Measurements from ENCODE around the gene ARHGEF9. TPM values are rescaled to one million over a fixed set of nuclear protein-coding genes. Genes with fewer than 3 reads are reported as not detected.

The ARHGEF9 gene
- polyA plus RNA-seq, 2 of the 4 experiments (the other 2 are of a cell fraction): 6.8 to 15.4 TPM

DNA sequence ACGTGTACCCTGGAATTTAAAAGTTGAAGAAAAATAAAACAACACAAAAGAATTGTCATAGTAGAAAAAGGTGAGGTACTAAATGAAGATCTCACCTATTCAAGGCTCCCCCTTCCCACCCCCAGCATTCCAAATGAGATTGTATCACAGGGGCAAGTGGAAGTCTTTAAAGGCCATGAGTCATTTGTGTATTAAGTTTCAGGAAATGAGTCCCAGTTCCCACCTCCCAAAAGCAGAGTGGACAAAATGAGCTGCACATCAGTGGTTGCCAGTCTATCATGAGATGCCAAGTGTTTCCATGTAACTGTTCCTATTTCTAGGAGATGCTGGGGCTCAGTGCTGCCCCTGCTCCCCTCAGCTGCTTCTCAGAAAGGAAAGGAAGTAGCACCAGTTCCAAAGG, 20.1 kb downstream of the ARHGEF9 start (continued):
- TF ChIP-seq CBX2 (IDR thresholded peaks at IDR 0.05; ENCODE audit: borderline replicate concordance, low read depth): no peak
- no peak for TF ChIP-seq RAD21 (conservative IDR thresholded peaks at IDR 0.05 in 1 of 2, IDR thresholded peaks at IDR 0.05 in 1 of 2)

DNA sequence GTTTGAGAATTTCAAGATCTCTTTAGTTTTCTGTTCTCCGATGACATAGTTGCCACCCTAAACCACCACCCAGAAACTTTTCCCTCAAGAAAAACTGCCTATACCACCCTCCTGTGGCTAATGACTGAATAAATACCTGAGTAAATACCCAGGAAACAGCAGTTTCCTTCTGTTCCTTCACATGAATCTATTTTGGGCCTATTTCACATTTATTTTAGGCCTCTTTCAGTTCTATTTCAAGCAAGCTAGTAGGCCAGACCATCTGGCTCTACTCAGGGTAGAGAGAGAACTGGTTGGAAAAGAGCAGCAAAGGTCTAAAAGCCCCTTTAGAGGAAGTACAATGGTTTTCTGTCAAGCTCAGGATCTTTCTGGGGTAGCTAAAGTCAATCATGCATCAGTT, 23.4 kb downstream of the ARHGEF9 start:
- Histone ChIP-seq H3K4me2 (no peak overlapping the region), H3K9me3 (no peaks in the 10 kb centered on the region), H3K4me3 (no peak overlapping the region), H3K4me1 (no peaks in the 10 kb centered on the region), H3K27ac (no peak overlapping the region)
- WGBS (ENCODE audit: missing lambda C conversion rate): 92% methylated on average over 1 of the region's 1 CpG
- no peak for DNase-seq (ENCODE audit: low read depth in 1 of 2, low spot score in 1 of 2)
- CTCF ChIA-PET: interaction anchor here (0.6 to 0.8 kb wide), 2 partner anchors 75 kb away, joined by 3 read pairs; no protein-coding TSS in a partner anchor
- POLR2A ChIA-PET: no interaction called here
- TF ChIP-seq, protein P1, sequence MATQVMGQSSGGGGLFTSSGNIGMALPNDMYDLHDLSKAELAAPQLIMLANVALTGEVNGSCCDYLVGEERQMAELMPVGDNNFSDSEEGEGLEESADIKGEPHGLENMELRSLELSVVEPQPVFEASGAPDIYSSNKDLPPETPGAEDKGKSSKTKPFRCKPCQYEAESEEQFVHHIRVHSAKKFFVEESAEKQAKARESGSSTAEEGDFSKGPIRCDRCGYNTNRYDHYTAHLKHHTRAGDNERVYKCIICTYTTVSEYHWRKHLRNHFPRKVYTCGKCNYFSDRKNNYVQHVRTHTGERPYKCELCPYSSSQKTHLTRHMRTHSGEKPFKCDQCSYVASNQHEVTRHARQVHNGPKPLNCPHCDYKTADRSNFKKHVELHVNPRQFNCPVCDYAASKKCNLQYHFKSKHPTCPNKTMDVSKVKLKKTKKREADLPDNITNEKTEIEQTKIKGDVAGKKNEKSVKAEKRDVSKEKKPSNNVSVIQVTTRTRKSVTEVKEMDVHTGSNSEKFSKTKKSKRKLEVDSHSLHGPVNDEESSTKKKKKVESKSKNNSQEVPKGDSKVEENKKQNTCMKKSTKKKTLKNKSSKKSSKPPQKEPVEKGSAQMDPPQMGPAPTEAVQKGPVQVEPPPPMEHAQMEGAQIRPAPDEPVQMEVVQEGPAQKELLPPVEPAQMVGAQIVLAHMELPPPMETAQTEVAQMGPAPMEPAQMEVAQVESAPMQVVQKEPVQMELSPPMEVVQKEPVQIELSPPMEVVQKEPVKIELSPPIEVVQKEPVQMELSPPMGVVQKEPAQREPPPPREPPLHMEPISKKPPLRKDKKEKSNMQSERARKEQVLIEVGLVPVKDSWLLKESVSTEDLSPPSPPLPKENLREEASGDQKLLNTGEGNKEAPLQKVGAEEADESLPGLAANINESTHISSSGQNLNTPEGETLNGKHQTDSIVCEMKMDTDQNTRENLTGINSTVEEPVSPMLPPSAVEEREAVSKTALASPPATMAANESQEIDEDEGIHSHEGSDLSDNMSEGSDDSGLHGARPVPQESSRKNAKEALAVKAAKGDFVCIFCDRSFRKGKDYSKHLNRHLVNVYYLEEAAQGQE (IDR thresholded peaks at IDR 0.05): no peak
- TF ChIP-seq ZSCAN20 (CRISPR knock-in tag; IDR thresholded peaks at IDR 0.05) (no peak), POLR2A (IDR thresholded peaks at IDR 0.05; ENCODE audit: low read length) (no peak), ZC3H11A (IDR thresholded peaks at IDR 0.05) (no peak), NFE2L2 (conservative IDR thresholded peaks at IDR 0.05; ENCODE audit: low read length) (no peak), CBX8 (IDR thresholded peaks at IDR 0.05) (no peak)
- ATAC-seq: no peak
- FAIRE-seq: peak; percentile 68

DNA sequence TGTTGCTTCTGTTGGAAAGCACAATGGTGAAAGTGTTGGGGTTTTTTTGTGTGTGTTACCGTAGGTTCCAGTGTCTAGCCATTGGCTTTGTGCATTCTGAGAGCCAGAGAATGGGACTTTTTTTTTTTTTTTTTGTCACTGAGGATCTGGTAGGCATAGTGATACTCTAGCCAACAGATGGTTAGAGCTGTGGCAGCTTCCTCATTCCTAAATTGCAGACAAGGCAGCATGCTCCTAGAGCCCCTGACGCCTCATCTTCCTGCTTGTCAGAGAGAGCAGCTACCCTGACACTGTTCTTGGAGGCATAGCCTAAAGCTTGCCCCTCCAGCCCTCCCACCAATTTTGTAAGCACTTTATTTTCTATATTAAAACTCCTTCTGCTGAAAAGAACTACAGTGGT, 27.0 kb downstream of the ARHGEF9 start:
- DNase-seq (ENCODE audit: low read depth in 1 of 2, low spot score in 1 of 2): no peak
- Histone ChIP-seq H3K4me2 (no peak overlapping the region), H3K4me3 (no peak overlapping the region), H3K4me1 (peaks cover 12% of the 10 kb centered on the region; the same call in 1 of the 3 replicates), H3K27ac (no peak overlapping the region), H3K9me3 (no peaks in the 10 kb centered on the region)
- WGBS (ENCODE audit: missing lambda C conversion rate): 14% methylated on average over 2 of the region's 2 CpGs
- ChIA-PET CTCF (no interaction called here), POLR2A (no interaction called here)
- TF ChIP-seq CEBPB (IDR thresholded peaks at IDR 0.05) (no peak), SMC3 (IDR thresholded peaks at IDR 0.05) (no peak), POLR2A (IDR thresholded peaks at IDR 0.05; ENCODE audit: low read length) (no peak), ZFP36 (IDR thresholded peaks at IDR 0.05; ENCODE audit: borderline replicate concordance, partially characterized antibody) (no peak), RNF2 (IDR thresholded peaks at IDR 0.05; ENCODE audit: borderline replicate concordance, low read depth) (no peak), RFX5 (IDR thresholded peaks at IDR 0.05) (no peak), RAD21 (conservative IDR thresholded peaks at IDR 0.05 in 1 of 2, IDR thresholded peaks at IDR 0.05 in 1 of 2) (no peak), HOXB13 (CRISPR knock-in tag; IDR thresholded peaks at IDR 0.05; ENCODE audit: low read depth) (no peak), CHD4 (IDR thresholded peaks at IDR 0.05; ENCODE audit: borderline replicate concordance) (no peak), EHF (CRISPR knock-in tag; IDR thresholded peaks at IDR 0.05) (no peak), RARB (CRISPR knock-in tag; IDR thresholded peaks at IDR 0.05) (no peak)
- TF ChIP-seq, protein P2, sequence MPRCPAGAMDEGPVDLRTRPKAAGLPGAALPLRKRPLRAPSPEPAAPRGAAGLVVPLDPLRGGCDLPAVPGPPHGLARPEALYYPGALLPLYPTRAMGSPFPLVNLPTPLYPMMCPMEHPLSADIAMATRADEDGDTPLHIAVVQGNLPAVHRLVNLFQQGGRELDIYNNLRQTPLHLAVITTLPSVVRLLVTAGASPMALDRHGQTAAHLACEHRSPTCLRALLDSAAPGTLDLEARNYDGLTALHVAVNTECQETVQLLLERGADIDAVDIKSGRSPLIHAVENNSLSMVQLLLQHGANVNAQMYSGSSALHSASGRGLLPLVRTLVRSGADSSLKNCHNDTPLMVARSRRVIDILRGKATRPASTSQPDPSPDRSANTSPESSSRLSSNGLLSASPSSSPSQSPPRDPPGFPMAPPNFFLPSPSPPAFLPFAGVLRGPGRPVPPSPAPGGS (IDR thresholded peaks at IDR 0.05): no peak
- TF ChIP-seq, protein P3, sequence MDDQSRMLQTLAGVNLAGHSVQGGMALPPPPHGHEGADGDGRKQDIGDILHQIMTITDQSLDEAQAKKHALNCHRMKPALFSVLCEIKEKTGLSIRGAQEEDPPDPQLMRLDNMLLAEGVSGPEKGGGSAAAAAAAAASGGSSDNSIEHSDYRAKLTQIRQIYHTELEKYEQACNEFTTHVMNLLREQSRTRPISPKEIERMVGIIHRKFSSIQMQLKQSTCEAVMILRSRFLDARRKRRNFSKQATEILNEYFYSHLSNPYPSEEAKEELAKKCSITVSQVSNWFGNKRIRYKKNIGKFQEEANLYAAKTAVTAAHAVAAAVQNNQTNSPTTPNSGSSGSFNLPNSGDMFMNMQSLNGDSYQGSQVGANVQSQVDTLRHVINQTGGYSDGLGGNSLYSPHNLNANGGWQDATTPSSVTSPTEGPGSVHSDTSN (IDR thresholded peaks at IDR 0.05): no peak
- TF ChIP-seq, protein P4, sequence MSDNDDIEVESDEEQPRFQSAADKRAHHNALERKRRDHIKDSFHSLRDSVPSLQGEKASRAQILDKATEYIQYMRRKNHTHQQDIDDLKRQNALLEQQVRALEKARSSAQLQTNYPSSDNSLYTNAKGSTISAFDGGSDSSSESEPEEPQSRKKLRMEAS (IDR thresholded peaks at IDR 0.05): no peak
- no peak for FAIRE-seq
- ATAC-seq: no peak
